NCI-H146 (cell line): ENCODE results near the gene TMEM154.

Experiments used
- DNase-seq: peaks from one replicate; lab custom pipeline; 2025; lab: John Stamatoyannopoulos, UW

Gene TMEM154, protein sequence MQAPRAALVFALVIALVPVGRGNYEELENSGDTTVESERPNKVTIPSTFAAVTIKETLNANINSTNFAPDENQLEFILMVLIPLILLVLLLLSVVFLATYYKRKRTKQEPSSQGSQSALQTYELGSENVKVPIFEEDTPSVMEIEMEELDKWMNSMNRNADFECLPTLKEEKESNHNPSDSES

DNA sequence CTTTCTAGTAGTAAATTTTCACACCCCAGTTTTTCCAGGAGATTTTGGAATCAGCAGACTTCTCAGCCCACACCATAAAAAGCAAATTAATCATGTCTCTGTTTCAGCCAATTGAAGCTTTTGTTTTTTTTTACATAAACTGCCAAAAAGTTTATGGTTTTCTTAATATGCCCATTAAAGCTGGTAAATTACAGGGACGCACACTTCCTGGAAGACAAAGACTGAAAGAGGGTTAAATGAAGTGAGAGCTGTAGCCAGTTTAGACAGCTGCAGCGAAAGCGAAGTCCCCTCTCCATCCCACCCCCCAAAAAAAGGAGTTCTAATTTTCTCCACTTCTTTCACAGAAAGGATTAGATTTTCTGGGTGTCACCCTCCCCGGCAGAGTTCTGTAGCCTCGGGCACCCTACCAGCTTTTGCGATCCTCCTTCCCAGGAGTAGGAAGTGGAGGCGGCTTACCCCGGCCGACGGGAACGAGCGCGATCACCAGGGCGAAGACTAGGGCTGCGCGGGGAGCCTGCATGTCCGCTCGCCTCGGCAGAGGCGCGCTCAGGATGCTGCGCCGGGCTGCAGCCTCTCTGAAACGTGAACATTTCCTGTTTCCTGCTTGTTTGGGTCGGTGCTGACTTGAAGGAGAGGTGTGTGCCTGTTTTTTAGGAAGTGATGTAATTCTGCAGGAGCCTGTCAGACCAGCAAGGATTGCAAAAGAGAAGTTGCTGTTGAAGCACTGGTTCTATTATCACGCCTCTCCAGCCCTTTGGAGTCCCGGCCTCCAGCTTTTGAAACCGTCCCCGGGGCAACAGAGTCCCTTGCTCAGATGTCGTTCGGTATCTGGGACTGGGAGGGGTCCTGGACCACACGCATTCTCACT lies at the start of gene TMEM154:
Gene TMEM154, minus strand, starts transcription at position 584 of the 868 bp plus-strand sequence. Its CDS starts 64 bp downstream, at position 520.
- DNase-seq, result peak; percentile 34

DNA sequence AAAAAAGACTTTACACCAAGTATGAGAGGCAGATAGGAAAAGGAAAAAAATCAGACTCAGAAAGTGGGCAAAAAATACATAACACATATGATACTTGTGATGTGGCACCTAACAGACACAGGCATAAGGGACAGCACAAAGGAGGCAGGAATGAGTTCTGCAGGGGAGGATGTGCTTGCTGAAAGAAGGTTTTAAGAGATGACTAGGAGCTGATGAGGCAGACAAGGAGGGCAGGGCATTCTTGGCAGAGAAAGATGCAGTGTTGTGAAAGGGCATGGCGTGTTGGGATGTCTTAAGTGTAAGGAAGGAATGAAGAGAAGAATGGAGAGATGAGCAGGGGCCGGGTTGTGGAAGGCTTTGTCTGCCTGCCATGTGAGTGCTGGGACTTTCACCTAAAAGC lies 49.7 kb upstream of the TMEM154 start:
- DNase-seq, result no peak

DNA sequence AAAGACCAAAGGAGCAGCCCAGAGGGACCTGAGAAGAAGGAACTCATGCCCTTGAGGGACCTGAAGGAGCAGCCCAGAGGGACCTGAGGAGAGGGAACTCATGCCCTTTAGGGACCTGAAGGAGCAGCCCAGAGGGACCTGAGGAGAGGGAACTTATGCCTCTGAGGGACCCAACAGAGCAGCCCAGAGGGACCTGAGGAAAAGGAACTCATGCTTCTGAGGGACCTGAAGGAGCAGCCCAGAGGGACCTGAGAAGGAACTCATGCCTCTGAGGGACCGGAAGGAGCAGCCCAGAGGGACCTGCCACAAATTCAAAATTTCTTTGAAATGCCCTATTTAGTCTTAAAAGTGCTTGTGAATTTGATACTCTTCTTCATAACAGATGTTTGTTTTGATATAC lies 48.5 kb upstream of the TMEM154 start:
- DNase-seq, result no peak

DNA sequence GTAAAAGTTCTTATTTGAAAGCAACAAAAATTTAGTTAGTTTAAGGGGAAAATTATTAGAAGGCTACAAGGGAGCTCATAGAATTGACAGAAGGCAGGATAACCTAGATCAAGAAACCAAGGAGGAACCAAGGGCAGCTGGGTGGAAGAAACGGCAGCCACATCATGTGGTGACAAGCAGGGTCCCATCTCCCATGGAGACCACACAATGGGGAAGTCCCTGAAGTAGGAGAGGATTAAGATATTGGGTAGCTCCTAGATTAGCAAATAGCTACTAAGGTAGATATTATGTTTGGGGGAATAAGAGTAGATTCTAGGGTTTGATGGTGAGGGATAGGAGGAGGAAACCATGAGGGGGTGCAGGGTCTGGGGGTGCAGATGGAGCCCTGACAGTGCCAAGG lies 48.0 kb upstream of the TMEM154 start:
- no peak for DNase-seq

DNA sequence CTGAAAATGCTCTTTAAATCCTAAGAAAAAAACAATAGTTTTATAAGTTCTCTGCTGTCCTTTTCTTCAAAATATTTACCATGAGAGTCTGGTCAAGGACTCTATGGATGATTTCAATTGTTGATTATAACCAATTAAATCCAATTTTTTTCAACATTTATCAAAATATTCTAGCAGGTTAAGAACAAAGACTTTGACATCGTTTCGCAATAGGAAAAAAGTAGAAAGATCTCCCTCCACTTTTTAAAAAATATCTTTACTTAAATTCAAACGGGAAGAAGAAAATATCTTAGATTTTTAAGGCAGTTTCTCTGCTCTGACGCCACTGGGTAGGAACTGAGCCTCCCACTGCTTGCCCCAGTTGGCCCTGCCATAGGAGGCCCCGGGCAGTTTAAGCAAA lies 44.7 kb upstream of the TMEM154 start:
- DNase-seq, result no peak

DNA sequence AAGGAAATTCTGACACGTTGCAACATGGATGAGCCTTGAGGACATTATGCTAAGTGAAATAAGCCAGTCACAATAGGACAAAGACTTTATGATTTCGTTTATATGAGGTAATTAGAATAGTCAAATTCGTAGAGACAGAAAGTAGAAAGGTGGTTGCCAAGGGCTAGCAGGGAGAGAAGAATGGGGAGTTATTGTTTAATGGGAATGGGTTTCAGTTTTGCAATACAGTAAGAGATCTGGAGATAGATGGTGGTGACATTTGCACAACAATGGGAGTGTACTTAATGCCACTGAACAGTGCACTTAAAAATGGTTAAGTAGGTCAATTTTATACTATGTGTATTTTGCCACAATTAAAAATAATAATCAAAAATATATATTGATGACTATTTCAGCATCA lies 43.4 kb upstream of the TMEM154 start:
- no peak for DNase-seq

DNA sequence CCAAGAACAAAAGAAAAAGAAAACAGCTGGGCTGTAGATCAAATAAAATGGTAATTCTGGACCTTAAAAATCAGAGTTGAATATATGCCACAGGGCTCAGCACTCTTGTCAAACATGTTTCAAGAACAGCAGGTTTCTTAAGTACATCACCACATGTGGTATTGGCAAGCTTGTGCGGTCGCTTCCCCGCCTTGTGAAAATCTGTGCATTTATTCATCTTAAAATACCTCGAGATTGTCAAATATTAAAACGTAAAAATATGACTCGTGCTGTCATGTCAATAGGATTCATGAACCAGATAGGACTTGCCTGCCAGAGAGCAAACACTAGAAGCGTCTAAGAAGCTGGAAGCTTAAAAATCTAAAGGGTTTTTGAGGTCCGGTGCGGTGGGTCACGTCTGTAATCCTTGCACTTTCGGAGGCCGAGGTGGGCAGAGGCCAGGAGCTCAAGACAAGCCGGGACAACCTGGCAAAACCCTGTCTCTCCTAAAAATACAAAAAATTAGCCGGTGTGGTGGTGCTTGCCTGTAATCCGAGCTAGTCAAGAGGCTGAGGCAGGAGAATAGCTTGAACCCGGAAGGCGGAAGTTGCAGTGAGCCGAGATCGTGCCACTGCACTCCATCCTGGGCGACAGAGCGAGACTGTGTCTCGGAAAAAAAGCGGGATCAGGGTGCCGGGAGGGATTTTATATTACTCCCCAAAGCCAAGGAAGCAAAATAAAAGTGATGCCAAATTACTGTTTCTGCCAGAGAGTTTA lies 40.2 kb upstream of the TMEM154 start:
- DNase-seq, result no peak

DNA sequence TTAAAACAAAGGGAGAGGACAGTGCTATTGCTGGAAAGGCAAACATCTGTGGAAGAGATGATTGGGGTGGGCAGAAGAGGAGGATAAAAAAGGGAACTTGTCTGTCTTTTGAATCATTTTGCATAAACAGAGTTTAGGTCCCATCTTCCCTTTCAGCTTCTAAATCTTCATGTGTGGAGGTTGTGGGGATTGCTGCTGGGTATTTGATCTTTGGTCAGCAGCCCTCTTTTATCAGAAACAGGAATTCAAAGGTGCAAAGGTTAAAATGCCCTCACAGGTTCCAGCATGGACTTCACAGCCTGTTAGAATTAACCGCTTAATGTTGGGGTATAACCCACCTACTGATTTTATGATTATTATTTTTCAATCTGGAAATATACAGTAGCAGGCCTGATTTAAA lies 39.5 kb upstream of the TMEM154 start:
- no peak for DNase-seq

DNA sequence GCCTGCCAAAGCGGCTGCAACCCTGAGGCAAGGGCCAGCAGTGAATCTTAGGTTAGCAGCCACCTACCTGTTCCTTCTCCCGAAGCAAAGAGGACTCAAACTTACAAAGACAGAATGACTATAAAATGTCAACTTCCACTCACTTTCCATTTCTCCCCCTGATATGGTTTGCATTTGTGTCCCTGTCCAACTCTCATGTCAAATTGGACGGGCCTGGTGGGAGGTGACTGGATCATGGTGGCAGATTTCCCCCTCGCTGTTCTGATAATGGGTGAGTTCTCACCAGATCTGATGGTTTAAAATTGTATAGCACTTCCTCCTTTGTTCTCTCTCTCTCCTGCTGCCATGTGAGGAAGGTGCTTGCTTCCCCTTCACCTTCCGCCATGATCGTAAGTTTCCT lies 35.3 kb upstream of the TMEM154 start:
- DNase-seq, result no peak

DNA sequence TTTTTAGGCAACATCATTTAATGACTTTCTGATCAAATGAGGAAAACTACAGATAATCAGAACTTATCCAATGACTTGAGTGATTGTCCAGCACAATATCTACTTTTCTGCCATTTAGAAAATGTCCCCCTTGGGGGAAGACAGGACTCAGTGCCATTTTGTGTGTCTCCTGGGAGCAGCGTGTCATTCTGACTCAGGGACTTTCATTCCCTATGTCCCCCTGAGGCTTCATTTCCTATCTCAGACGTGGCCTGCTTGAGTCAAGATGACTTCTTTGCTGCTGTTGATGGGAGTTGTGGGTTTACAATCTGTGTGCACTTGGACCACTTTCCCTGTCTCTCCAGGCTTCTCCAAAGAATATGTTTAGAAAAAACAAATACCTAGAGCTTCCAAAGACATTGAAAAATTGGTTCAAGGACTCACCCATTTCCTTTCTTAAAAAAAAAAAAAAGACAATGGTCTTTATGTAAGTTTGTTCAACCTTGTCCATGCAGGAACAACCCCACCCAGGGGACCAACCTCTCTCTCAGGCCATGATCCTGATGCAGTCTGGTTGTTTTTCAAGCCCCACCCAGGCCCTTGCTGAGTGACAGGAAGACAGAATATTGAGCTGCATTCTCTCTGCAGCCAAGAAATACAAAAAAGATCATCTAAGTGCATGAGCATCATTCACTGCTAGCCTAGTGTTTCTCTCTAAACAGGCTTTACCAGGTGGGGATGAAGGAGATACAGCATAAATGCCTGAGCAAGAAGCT lies 34.3 kb upstream of the TMEM154 start:
- DNase-seq, result no peak

DNA sequence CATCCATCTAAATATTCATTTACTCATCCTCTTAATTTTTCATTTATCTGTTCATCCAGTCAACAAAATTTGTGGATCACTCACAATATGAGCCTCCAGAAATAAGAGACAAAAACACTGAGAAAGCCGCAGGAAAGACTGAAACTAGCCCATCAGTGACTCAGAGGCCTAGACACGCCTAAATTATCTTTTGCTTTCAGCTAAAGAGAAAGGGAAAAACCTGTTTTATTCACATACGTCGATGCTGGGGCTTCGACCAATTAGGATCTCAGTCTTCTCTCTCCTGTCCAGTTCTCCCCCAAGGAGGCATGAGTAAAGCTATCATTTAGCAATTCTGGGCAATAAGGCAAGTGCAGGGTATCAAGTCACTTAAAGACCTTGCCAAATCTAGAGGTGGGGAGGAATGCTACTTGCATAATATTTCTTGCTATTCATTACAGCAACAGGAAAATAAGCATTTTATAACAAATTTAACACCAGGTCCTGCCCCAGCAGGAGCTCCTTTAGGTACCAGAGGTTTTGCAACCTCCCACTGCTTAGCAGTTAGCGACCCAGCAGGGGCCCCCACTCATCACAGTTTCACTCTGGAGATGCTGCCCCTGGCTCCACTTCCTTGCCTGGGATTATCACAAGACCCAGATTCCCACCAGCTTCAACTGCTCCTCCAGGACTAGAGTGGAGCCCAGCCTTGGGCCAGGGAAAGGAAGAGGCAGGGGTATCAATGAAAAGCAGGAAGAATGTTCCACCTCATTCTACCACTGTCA lies 30.1 kb upstream of the TMEM154 start:
- no peak for DNase-seq

DNA sequence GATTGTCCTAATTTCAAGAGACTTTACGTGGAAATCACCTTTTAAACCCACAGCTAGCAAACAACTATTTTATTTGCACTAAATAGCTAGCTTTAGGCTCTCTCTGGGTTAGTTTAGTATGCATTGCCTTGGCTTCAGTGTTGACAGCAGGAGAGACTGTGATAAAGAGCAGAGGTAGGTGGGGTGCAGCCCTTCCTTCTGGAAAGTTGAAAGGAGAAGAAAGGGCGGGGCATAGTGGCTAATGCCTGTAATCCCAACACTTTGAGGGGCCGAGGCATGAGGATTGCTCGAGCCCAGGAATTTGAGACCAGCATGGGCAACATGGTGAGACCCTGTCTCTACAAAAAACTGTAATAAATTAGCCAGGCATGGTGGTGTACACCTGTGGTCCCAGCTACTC lies 29.0 kb upstream of the TMEM154 start:
- no peak for DNase-seq

DNA sequence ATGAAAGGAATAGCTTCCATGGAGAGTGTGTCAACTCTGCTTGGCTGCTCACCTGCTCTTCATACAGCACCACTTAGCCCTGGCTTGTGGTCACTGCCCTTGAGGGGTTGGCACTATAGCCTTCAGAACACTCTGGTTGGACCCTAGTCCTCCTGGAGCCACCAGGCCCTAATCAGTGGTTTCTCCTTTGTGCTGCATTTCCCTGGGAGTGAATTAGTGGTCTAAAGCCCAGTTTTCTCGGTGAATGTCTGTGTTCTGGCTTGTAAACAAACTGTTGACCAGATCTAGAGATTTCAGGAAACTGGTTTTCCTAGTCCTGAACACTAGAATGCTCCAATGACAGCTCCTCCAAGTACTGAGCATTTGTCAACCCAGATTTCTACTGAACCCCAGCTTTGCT lies 28.6 kb upstream of the TMEM154 start:
- DNase-seq, result no peak

DNA sequence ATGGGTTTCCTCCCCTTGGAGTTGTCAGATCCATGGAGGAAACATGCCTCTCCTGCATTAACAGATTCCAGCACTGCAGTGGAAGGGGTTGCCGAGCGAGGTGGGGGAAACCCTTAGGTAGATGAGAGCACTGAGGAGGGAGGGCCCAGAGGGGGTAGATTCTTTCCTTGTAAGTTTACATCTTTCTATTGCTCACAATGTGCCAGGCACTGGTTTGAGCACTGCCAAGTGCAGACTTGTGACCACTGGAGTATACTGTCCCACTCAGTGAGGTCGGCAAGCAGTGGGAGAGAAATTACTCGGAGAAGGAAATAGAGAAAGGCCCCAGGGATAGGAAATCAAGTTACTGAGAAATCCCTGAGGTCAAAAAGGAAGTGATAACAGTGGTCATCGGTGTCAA lies 27.8 kb upstream of the TMEM154 start:
- no peak for DNase-seq

DNA sequence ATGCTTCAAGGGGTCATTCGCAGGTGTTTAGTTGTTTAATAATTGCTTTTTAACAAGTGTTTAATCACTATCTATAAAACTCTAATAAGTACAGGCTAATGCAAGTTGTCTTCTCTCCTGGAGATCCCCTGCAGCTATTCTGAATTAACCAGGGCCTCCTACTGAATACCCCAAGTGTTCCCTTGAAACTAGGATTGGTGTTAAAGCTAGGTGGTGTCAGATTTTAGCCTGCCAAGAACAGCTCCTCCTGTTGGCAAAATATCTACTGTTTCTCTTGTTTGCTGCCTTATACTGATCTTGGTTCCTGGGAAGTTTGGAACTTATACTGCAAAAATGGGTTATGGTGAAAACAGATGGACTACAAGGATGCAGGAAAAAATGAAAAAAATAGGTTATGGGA lies 26.1 kb upstream of the TMEM154 start:
- DNase-seq, result no peak

DNA sequence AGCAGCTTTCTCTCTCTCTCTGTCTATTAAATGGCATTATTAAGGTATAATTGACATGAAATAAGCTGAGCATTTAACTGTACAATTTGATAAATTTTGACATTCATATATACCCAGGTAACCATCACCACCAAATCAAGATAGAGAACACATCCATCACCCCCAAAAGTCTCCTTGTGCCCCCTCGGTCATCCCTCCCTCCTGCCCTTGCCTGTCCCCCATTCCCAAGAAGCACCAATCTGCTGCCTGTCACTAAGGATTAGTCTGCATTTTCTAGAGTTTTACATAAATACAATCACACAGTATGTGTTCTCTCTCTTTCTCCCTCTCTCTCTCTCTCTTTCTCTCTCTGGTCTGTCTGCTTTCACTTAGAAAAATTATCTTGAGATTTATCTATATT lies 25.0 kb upstream of the TMEM154 start:
- DNase-seq, result no peak

DNA sequence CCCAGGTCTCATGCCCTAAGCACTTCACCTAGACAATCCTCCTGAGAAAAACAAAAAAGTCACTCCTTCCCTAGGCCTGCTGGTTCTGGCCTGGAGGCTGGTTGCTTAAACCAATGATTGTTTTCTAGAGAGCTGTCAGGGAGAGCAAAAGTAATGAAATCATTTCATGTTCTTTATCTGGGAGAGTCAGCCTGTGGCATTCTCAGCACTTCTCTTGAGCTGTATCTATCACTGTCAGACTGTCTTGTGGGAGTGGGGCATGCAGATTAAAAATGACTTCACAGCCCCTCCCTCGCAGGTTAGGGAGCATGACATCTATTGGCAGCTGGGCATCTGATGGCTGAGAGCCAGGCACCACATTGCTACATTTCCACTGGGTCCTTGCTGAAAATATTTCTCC lies 20.4 kb upstream of the TMEM154 start:
- no peak for DNase-seq

DNA sequence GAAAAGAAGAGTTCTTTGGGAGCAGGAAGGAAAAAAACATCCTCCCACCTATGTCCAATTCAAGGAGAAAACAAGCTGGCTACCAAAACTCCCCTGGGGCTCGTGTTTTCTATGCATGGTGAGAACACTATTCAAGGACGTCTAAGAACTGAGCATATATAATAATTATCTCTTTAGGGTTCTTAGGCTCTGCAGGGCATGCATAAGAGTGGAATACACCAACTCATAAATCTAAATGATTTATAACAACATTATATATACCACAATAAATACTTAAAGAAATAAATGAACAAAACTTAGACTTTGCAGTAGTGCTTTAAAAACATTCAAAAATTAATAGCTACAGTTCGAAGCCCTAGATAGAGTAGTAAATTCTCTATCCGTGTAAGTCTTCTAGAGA lies 19.5 kb upstream of the TMEM154 start:
- DNase-seq, result no peak

DNA sequence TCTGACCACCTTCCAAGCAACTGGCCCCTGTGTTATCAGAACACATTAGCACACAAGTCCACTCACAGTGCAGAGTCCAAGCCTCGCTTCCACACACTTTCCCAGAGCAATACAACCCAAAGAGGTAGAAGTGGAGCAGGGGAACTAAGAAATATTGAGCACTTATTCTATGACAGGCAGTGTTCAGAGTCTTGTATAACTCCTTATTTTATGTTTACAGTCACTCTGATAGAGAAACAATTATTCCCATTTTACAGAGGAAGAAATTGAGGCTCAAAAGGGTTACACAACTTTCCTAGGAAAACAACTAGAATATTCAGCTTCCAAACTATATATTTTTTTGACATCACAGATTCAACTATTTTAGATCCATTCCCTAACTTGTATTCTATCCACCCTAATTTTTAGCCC lies 18.3 kb upstream of the TMEM154 start:
- DNase-seq, result no peak

DNA sequence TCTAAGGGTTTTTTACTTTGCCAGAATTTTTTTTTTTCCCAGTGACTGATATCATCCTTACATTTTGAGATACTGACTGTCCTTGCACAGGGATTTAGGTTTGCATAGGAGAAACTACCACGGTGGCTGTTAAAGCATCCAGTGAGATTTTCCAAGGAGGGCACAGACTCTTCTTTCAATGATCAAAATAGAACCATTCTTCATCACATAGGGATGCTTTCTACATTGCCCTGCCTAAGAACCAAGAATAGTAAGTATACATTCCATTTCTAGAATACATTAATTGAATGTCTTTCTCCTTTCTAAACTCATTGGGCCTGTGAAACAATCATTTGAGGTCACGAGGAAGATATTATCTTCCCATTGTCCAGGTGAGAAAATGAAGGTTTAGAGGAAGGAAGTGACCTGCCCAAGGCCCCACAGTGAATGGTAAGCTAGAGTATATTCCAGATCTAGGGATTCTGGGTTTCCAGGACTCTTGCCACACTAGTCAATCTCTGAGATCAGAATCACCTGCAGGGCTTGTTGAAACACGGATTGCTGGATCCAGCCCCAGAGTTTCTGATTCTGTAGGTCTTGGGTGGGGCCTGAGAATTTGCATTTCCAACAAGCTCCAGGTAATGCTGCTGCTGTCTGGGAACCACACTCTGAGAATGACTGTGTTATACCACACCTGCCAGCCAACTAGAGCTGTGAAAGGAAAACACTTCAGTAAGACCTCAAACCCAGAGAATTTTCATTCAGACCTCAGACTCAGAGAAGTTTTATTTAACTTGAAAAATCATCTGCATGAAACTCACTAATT lies 17.7 kb upstream of the TMEM154 start:
- no peak for DNase-seq
